ENCODE data around the gene CAPN10.

Gene CAPN10

GRCh38 chr2:240624011-240624949 is 37.7 kb downstream of the CAPN10 start:
- no peak for DNase-seq (ENCODE audit: low spot score)

- no peak for DNase-seq (ENCODE audit: low spot score)
Observed at GRCh38 chr2:240624950-240625621, 38.6 kb downstream of the CAPN10 start, which contains the start of gene GPR35. GPR35 (plus strand) TSS chr2:240625480; CDS start chr2:240629953, 4,473 bp downstream.

- DNase-seq (ENCODE audit: low spot score): no peak
Observed at GRCh38 chr2:240626531-240627300, 40.2 kb downstream of the CAPN10 start.

- DNase-seq (ENCODE audit: low spot score): no peak
Observed at GRCh38 chr2:240627736-240628506, 41.4 kb downstream of the CAPN10 start.

- DNase-seq (ENCODE audit: low spot score): no peak
Observed at GRCh38 chr2:240628507-240628807, 41.9 kb downstream of the CAPN10 start.

GRCh38 chr2:240628808-240629618 is 42.5 kb downstream of the CAPN10 start:
- DNase-seq (ENCODE audit: low spot score): no peak

- no peak for DNase-seq (ENCODE audit: low spot score)
Observed at GRCh38 chr2:240629619-240629967, 43.1 kb downstream of the CAPN10 start.

GRCh38 chr2:240629968-240630770 is 43.6 kb downstream of the CAPN10 start:
- no peak for DNase-seq (ENCODE audit: low spot score)

- DNase-seq (ENCODE audit: low spot score): no peak
Observed at GRCh38 chr2:240630771-240631547, 44.4 kb downstream of the CAPN10 start.

- no peak for DNase-seq (ENCODE audit: low spot score)
Observed at GRCh38 chr2:240631548-240632305, 45.2 kb downstream of the CAPN10 start.

GRCh38 chr2:240632306-240632721 is 45.8 kb downstream of the CAPN10 start:
- no peak for DNase-seq (ENCODE audit: low spot score)

GRCh38 chr2:240635121-240635997 is 48.8 kb downstream of the CAPN10 start:
- DNase-seq (ENCODE audit: low spot score): no peak

GRCh38 chr2:240635998-240636547 is 49.5 kb downstream of the CAPN10 start:
- no peak for DNase-seq (ENCODE audit: low spot score)

GRCh38 chr2:240636563-240637115 is 50.1 kb downstream of the CAPN10 start:
- no peak for DNase-seq (ENCODE audit: low spot score)

GRCh38 chr2:240637116-240637900 is 50.8 kb downstream of the CAPN10 start:
- no peak for DNase-seq (ENCODE audit: low spot score)

- no peak for DNase-seq (ENCODE audit: low spot score)
Observed at GRCh38 chr2:240637901-240638345, 51.4 kb downstream of the CAPN10 start.

Measured in HuH-7.5 (cell line).